Activated CD4-positive, alpha-beta T cell treated with anti-CD3 and anti-CD28 coated beads, Interleukin-2, Interleukin-4, amounts not matched to agents 100 ng/mL and 50 ng/mL, durations not matched to agents 16 hours and 8 hours (primary cell): ENCODE results near the gene DNALI1.

Experiments
- DNase-seq: peaks from one replicate; pipeline ENCODE4 v3.0.0-alpha.2; 2020; ENCODE audit warnings: low spot score

Gene DNALI1

DNA sequence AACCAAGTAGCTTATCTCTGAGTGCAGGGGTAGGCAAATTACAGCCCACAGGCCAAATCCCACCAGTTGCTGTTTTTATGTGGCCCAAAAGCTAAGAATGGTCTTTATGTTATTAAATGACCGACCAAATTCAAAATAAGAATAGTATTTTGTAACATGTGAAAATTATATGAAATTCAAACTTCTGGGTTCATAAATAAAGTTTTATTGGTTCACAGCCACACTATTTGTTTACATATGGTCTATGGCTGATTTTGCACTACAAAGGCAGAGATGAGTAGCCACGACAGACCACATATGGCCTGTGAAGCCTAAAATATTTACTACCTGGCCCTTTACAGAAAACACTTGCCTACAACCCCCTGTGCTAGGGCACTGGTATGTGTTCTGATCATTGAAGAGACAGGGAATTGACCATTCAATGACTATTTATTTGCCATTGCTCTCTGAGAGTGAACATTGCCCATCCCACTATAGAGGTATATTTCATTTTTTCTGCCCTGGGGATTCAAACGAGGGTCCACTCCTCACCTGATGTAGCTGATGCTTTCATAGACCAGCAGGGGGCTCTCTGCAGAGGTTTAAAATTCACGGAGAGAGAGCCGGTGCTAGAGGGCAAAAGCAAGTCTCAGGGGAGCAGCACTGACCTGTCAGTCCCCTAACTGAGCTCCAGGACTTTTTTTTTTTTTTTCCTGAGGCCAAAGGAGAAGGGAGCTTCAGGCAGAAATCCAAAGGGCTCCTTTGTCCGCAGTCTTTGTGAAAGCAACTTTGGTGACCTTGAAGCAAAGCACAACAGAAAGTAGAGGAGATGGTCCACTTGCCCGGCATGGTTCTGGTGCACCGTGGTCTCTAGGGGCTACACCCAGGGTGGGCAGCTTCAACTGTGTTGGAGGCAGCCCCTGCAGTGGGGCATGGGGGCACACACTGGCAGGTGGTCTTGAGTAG is 46.3 kb downstream of the DNALI1 start:
- peak; percentile 40 for DNase-seq

DNA sequence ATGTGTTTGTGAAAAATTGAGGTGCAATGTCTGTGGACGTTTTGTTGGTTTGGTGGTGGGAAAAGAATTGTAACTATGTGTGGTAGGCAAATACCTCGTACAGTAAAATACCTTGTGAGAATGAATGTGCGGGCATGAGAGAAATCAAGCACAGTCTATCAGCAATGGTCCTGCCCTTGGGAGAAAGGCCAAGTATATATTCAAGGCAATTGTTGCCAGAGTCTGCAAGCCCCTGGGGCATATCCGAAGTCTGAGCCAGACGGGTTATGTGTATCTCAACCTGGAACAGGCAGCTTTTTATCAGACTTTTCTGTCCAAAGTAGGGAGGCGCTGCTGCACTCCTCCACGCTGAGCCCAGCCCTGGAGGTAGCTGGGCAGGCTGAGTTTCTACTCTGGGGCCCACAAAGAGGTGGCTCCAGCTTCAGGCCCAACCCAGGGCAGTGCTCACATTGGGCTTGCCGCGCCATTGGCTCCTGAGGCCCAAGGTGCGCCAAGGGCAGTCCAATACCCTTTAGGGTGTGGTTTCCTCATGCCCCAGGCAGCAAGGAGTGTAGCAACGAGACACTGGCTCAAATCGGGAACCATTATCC is 48.4 kb downstream of the DNALI1 start:
- no peak for DNase-seq

DNA sequence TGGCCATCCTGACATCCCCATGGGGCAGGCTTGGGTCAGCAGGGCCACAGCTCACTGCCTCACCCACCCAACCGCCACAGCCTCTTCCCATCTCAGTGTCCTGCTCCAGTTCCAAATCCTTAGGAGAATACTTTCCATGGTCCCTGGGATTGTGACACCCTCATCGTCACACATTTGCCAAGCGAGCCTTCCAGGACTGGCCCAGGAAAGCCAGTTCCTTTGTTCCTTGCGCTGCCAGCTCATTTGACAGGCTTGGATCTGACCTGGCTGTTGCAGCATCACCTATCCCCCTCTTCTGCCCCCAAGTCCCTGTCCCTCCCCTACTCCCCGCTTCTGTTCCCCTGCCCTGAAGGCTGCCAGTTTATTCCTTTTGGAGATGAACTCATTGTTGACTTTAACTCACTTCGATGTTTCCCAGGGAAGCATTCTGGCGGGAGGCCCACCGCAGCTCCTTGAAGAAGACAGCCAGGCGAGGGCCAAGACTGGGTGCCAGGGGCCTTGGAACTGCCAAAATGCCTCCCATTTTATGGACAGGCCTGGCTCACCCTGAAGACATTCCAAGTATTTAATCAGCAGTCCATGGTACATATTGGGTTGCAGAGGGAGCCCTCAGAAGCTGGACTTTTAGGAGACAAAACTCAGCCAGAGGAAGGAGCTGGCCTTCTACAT is 49.2 kb downstream of the DNALI1 start:
- DNase-seq: no peak

DNA sequence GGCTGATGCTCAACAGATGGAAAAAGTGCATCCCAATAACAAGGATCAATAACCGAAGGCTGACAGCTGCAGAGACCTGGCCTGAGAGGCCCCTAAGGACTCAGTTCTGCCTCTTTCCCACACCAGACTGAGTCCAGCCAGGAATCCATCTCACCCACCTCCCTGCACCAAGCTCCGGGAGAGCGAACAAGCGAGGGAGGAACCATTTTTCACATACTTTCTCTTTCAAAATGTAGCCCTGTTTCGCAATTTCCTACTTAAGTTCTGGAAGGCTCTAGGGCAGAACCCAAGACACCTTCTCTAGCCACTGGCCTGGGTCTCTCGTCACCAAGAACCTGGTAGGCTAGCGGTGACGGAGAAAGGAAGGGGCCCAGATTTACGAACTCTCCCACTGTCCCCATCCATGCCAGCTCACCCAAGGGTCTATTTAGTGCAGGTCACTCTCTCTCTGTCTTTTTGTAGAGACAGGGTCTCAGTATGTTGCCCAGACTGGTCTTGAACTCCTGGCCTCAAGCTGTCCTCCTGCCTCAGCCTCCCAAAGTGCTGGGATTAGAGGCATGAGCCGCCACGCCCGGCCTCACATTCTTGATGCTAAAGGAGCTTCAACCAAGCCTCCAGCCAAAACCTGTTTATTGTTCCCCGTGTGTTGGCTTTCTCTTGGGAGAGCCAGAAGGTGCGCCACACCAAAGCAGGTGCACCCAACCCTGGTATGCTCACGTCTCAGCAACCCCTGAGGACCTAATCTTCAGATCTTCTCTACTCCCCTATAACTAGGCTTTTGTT is 49.9 kb downstream of the DNALI1 start:
- no peak for DNase-seq

DNA sequence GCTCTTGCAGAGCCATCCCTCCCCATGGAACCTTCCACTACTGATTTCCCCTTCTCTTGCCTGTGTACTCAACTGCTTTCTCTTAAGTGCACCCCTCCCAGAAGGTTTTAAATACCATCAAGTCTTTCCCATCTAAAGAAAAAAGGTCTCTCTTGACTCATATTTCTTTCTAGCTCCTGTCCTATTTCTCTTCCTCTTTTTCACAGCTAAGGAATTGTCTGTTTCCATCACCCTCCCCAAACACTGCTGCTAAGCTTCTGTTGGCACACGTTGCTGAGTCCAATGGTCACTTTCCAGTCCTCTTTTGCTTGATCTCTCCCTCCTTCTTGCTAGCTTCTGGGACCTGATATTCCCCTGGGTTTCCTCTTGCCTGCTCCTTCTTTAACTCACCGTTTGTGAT is 52.3 kb downstream of the DNALI1 start:
- DNase-seq: no peak

DNA sequence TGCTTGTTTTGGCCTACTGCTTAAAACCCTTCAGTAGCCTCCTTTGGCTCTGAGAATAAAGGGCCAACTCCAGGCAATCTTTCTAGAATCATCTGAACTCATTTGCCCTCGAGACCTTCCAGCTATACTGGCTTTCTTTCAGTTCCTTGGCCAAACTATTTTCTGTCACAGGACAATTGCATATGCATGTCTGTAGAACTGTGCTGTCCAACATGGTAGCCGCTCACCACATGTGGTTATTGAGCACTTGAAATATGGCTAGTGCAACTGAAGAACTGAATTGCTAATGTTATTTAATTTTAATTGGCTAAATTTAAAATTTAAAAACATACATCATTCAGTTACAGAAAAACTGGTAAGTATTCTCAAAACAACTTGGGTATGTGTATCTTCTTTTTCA is 53.3 kb downstream of the DNALI1 start:
- DNase-seq: no peak

DNA sequence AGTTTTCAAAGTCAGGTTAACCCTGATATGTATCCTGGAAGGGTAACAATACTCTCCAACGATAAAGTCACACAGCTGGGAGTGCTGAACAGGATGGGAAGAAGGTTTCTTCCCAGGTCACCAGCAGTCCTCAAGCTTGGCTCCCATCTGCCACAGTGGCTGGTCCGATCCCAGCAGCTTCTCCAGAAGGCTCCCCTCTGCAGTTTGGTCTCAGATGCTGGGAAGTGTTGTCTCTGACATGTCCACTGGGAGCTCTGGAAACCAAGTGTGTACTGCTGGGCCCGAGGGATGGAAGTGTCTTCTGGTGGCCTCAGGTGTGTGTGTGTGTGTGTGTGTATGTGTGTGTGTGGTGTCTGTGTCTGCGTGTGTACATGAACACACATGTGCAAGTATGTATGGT is 55.4 kb downstream of the DNALI1 start:
- no peak for DNase-seq

DNA sequence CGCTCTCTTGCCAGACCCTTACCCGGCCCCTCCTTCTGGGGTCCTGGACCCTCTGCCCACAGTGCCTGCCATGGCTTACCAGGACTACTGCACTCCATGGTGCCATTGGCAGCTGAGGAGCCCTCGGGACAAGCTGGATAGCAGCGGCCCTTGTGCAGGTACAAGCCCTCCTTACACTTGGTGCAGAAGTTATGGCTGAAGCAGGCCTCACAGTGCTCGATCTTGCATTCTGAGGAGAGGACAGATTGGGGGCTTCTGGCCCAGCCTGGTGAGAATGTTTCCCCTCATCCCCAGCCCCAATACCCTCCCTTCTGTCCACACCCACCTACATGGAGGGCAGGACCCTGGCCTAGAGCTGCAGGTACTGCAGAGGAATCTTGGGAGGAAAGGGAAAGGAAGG is 57.4 kb downstream of the DNALI1 start:
- DNase-seq: no peak

DNA sequence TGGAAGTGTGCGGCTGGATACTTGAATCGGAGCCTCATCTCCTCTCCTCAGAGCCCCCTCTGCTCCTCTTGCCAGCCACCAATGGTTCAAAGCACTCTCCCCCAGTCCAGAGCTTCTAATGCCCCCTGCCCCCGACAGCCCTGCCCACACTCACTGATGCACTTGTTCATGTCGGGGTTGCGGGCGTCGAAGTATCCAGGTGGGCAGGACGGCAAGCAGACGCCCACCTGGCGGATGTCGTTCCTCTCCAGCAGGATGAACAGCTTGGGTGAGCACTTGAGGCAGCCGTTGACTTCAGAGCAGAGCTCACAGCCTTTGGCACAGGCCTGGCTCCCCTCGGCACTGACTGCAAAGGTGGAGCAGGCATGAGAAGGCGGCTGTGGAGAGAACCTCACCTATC is 59.6 kb downstream of the DNALI1 start:
- no peak for DNase-seq
